Posterior cingulate gyrus (tissue), 11 donors: Measurements from ENCODE around the gene TJP2.
"Not testable (repeated sequence)": the region's sequence is repeated elsewhere in the genome, so short reads cannot be mapped to it uniquely, and the experiment has no call there.

Experiments used
- DNase-seq, 10 donors: peaks; one replicate each; pipeline versions ENCODE4 v3.0.0 to v3.0.0-alpha.2; 2020 to 2021; ENCODE audit warnings: mixed read lengths in 3 of 10
- intact Hi-C: fragments of 100-400 bp; cut with DNase I; formaldehyde crosslinking; loops from one replicate; pipeline ENCODE4 v1.15.1; 2023

TJP2 gene

GRCh38 chr9:69272212-69272611 is 98.1 kb downstream of the TJP2 start:
- intact Hi-C loops: no loop called here
- DNase-seq: no peak

DNA sequence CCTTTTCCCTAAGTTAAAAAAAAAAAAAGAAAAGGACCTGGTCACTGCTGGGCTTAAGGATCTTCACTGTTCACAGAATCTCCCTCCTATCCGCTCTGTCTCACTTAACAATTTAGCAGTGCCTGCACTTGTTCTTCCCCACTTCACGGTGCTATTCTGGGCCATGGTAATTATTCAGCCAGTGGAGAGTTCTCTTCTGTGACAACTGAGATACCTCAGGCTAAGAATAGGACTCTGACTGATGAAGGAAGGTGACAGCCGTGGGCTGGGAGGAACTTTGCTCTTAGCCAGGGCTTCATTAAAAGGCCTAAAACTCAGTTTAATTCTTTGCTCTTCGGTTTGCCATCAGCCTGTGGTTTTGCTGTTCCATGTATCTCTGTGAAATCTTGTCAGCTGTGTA is 99.1 kb downstream of the TJP2 start:
- intact Hi-C loops: no loop called here
- no peak for DNase-seq

DNA sequence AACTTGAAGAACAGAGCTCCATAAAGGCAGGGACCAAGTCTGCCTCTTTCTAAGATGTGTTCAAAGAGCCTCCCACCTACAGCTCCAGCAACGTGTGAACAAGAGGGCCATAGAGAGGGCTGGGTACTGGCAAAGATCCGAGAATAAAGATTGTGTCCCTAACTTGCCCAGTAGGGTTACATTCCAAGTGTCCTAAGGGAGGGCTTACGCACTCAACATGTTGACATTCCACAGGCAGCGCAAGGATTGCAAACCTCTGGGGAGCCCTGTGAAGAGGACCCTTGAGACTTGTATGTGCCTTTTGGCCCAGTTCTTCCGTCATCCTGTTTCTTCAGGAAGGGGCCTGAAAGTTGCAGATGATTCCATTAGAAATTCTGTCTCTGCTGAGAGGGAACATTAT is 102.7 kb downstream of the TJP2 start:
- intact Hi-C loops: no loop called here
- DNase-seq: no peak

DNA sequence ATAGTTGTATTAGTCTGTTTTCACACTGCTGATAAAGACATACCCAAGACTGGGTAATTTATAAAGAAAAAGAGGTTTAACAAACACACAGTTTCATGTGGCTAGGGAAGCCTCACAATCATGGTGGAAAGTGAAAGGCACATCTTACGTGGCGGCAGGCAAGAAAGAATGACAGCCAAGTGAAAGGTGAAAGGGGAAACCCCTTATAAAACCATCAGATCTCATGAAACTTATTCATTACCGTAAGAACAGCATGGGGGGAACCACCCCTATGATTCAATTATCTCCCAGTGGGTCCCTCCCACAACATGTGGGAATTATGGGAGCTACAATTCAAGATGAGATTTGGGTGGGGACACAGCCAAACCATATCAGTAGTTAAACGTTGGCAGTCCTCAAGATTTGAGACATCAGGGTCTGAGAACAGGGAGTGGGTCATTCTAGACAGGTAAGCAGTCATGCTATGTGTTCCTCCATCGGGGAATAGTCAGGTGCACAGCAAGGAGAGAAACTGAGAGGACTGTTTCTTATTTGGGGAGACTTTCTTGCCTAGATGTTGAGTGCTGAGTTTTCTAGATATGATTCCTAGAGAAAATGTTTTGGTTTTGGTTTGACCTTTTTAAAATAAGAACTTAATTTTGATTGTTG is 105.1 kb downstream of the TJP2 start:
- no peak for DNase-seq
- intact Hi-C loops: no loop called here

- no peak for DNase-seq
- intact Hi-C loops: no loop called here
These were observed 105.7 kb downstream of the TJP2 start for GRCh38 chr9:69279733-69280132.

DNA sequence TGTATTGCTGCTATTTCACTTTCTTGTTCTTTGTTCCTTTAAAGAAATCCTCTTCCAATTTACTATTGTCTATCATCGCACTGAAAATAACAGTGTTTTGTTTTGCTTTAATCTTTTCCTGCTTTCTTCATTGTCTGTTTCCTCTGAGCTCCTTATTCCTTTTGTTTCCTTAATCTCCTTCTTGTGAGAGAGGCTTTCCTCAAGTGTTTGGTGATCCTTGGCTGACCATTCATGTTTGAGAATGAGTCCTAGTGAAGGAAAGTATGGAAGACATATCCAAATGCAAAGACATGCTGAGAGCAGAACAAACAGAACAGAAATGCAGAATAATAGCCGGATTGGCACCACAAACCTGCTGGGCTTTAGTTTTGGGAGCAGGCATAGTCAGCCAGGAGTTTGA is 108.9 kb downstream of the TJP2 start:
- intact Hi-C loops: no loop called here
- no peak for DNase-seq

- DNase-seq: no peak
- intact Hi-C loops: no loop called here
These were observed 118.0 kb downstream of the TJP2 start for GRCh38 chr9:69292078-69292477.

DNA sequence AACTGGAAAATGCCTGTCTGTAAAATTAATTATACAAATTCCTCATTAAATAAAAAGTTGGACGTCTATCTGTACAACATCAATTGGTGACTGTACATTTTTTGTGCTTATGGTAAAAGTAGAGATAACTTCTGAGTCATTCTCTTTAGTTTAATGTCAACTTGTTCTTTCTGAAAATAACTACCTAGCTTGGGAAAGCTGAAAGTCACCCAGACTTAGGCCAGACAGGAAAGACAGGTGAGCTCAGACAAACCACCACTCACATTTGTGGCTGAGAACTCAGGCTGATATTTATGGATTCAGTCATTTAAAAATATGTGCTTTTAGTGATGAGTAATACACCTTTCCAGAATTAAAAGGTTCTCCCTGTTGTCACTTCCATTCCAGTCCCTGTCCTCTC is 119.1 kb downstream of the TJP2 start:
- intact Hi-C loops: no loop called here
- no peak for DNase-seq

DNA sequence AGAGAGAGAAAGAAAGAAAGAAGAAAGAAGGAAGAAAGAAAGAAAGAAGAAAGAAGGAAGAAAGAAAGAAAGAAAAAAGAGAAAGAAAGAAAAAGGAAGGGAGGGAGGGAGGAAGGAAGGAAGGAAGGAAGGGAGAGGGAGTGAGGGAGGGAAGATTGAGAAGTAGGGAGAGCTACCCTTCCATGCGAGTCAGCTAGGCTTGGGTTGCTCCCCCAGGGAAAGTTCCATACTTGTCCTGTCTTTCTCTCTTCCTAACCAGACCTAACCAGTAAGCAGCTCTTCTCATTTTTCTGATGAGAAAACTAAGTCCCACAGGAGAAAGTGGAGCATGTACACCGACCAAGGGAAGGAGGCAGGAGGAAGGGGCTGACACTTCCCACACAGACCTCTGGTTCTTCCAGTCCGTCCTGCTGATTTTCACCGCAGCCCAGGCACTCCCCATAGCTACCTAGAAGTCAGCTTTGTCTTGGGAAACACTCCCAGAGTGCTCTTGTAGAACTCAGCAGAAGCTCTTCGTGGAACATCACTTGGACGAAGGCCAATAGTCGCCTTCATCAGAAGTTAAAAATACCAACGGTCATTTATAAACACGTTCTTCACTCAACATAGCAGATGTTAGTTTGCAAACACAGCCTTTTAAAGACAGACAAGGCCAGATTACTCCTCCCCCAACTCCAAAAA is 121.9 kb downstream of the TJP2 start:
- intact Hi-C loops: no loop called here
- DNase-seq: peak in 1 of 10 donors; percentile 46

- no peak for DNase-seq
- intact Hi-C loops: no loop called here
These were observed 123.4 kb downstream of the TJP2 start for GRCh38 chr9:69297300-69297980.

- DNase-seq: no peak
- intact Hi-C loops: no loop called here
These were observed 125.2 kb downstream of the TJP2 start for GRCh38 chr9:69299315-69299714.

DNA sequence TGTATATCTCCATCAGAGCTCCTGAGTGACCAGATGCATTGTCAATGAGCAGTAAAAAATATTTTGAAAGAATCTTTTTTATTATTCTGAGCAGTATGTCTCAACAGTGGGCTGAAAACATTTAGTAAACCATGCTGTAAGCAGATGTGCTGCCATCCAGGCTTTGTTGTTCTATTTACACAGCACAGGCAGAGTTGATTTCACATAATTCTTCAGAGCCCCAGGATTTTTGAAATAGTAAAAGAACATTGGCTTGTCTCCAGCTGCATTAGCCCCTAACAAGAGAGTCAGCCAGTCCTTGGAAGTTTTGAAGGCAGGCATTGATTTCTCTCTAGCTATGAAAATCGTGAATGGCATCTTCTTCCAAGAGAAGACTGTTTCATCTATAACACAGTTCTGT is 125.7 kb downstream of the TJP2 start:
- intact Hi-C loops: no loop called here
- DNase-seq: no peak

- intact Hi-C loops: no loop called here
- DNase-seq: no peak
These were observed 129.3 kb downstream of the TJP2 start for GRCh38 chr9:69303331-69303730.

GRCh38 chr9:69306895-69307445 is 132.9 kb downstream of the TJP2 start:
- DNase-seq, intact Hi-C loops: not testable (repeated sequence)

DNA sequence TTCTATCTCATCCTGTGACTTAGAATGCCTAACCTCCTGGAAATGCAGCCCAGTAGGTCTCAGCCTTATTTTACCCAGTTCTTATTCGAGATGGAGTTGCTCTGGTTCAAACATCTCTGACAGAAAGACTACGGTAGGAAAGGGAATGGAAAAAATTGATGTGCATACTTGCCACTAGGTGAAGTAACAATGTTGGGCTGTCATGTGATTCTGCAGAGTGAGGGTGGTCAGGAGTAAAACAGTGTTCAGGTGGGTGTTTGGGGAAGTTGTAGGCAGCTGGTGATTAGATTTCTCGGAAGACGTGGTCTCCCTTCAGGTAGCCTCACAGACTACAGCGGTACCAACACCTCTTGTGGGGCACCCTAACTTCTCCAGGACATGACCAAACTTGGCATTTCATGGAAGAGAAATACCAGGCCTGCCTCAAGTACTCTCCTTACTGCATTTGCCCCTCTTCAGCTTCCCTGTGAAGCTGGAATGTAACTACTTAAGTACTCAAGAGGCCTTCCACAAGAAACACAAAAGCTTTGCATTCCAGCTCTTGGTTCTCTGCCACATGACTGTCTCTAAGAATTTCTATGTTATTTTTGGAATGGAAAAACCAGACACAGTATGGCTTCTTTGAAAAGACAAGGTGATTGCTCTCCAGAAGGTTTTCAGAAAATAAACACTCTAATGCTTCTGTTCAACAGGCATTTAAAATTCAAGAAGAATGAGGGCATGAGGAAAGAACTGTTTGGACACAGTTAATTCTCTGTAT is 133.5 kb downstream of the TJP2 start:
- intact Hi-C loops: no loop called here
- DNase-seq: no peak

DNA sequence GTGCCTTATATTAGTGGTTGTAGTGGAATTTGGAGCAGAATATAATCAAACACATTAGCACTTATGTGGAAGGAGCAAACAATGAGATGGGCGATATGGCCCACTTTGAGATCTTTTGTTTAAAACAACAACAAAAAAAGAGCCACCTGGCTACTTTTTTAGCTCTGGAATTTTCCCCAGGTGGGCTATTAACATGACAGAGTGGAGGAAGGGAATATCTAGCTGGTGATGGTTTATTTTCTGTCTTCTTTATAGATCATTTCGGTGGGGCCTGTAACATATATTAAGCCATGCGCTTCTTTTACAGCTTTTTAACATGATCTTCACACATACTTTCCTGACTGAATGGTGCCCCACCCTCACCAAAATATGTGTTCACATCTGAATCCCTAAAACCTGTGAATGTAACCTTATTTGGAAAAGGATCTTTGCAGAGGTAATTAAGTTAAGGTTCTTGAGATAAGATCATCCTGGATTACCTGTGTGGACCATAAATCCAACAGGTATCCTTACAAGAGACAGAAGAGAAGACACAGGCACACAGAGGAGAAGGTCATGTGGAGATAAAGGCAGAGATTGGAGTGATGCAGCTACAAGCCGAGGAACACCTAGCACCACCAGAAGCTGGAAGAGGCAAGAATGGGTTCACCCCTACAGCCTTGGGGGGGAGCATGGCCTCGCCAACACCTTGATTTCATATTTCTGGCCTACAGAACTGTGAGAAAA is 134.3 kb downstream of the TJP2 start:
- no peak for DNase-seq
- intact Hi-C loops: no loop called here

DNA sequence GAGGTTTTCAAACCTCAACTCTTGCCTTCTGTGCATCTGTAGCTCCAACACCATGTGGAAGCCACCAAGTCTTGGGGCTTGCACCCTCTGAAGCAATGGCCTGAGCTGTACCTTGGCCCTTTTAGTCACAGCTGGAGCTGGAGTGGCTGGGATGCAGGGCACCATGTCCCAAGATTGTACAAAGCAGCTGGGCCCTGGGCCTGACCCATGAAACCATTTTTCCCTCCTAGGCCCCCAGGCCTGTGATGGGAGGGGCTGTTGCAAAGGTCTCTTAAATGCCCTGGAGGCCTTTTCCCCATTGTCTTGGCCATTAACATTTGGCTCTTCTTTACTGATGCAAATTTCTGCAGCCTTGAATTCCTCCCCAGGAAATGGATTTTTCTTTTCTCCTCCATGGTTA is 139.1 kb downstream of the TJP2 start:
- intact Hi-C loops: no loop called here
- DNase-seq: no peak

DNA sequence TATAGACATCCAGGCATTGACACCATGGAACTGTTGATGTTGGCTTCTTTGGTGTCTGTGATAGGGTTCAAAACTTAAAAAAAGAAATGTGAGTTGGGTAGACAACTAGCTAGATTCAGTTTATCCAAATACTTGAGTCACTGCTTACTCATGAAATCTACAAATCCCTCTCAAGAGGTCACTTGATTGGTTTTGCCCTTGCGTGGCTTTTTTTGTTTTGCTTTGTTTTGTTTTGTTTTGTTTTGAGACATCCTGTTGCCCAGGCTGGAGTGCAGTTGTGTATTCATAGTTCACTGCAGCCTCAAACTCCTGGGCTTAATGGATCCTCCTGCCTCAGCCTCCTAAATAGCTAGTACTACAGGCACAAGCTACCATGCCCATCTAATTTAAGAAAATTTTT is 140.5 kb downstream of the TJP2 start:
- intact Hi-C loops: no loop called here

DNA sequence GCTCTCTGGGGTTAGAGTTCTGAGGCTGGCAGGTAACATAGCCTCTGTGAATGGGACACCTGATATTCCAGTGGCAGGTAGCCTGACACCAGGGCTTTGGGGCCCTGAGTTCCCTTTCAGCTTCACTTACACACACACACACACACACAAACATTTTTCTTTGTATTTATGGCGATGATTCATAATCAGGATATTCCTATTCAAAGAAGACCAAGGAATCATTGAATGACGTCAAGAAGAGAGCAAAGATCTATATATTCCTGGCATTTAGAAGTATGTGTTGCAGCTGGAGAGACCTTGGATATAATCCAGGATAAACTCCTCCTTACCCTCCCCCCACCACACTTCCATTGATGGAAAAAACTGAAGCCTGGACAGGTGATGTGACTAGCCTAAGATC is 143.0 kb downstream of the TJP2 start:
- no peak for DNase-seq
- intact Hi-C loops: no loop called here

More for the DNA sequence above, 140.5 kb downstream of the TJP2 start:
- no peak for DNase-seq

DNA sequence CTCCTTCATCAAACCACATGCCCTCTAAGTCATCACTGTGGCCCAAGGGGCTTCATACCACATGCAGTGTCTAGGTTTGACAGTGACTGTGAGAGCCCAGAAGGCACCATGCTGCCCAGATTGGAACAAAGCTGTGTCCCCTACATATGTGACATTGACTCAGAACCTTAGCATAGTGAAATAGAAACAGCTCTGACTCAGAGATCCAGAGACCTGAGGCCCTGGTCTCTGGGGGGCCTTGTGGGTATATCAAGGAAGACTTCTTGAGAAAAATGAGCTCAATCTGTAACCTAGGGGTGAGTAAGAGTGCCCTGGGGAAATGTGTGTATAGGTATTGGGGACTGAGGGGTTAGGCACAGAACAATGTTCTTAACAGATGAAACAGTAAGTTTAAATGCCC is 143.8 kb downstream of the TJP2 start:
- DNase-seq: no peak
- intact Hi-C loops: no loop called here
